ENCODE data around the gene SELENBP1.
"Not testable (repeated sequence)": the region's sequence is repeated elsewhere in the genome, so short reads cannot be mapped to it uniquely, and the experiment has no call there.

The SELENBP1 gene

GRCh38 chr1:151352021-151352718 lies 20.3 kb downstream of the SELENBP1 start (continued):
- TF ChIP-seq CSRNP3 (CRISPR knock-in tag; IDR thresholded peaks at IDR 0.05) (no peak), ZNF565 (CRISPR knock-in tag; conservative IDR thresholded peaks at IDR 0.05; ENCODE audit: low read depth) (no peak), ZFP30 (CRISPR knock-in tag; IDR thresholded peaks at IDR 0.05) (no peak), TOX (CRISPR knock-in tag; IDR thresholded peaks at IDR 0.05; ENCODE audit: borderline replicate concordance) (no peak), CREB5 (CRISPR knock-in tag; IDR thresholded peaks at IDR 0.05; ENCODE audit: low read depth) (no peak)

- ATAC-seq, result not testable (repeated sequence)
Observed at GRCh38 chr1:151350323-151350722, 22.2 kb downstream of the SELENBP1 start.

- TF ChIP-seq OSR1 (CRISPR knock-in tag; IDR thresholded peaks at IDR 0.05), result peak; percentile 10; the same call in 1 of the 2 replicates
- no peak for TF ChIP-seq ISL1 (CRISPR knock-in tag; IDR thresholded peaks at IDR 0.05)
- no peak for TF ChIP-seq ZNF8 (CRISPR knock-in tag; IDR thresholded peaks at IDR 0.05)
- no peak for TF ChIP-seq PATZ1 (CRISPR knock-in tag; IDR thresholded peaks at IDR 0.05; ENCODE audit: borderline replicate concordance)
- ATAC-seq, result no peak
Observed at GRCh38 chr1:151347523-151348246, 24.8 kb downstream of the SELENBP1 start.

GRCh38 chr1:151346769-151347522 lies 25.6 kb downstream of the SELENBP1 start, which contains the start of gene RFX5:
TSS of gene RFX5 (minus strand) at chr1:151347252. CDS start at chr1:151346320, 932 bp downstream.
- no peak for TF ChIP-seq ESRRG (CRISPR knock-in tag; IDR thresholded peaks at IDR 0.05)
- TF ChIP-seq BACH2 (CRISPR knock-in tag; IDR thresholded peaks at IDR 0.05; ENCODE audit: borderline replicate concordance), result no peak
- TF ChIP-seq CSDC2 (CRISPR knock-in tag; IDR thresholded peaks at IDR 0.05), result no peak
- TF ChIP-seq TSHZ2 (CRISPR knock-in tag; IDR thresholded peaks at IDR 0.05), result 0 out of 2 replicates have a peak, but pooled peaks have one; percentile 57
- TF ChIP-seq SNAI2 (CRISPR knock-in tag; IDR thresholded peaks at IDR 0.05), result no peak
- TF ChIP-seq ZFP3 (CRISPR knock-in tag; IDR thresholded peaks at IDR 0.05), result 0 out of 2 replicates have a peak, but pooled peaks have one; percentile 19
- TF ChIP-seq CSRNP3 (CRISPR knock-in tag; IDR thresholded peaks at IDR 0.05), result no peak
- ATAC-seq, result peak; percentile 99

Measured in SK-N-SH treated with all-trans-retinoic acid at 6 μM for 48 hours (cell line).